Lower lobe of right lung (tissue), 2 donors: ENCODE results near the gene GRAP2. TPM values are rescaled to one million over a fixed set of nuclear protein-coding genes. Genes with fewer than 3 reads are reported as not detected.

ENCODE experiments used
- ATAC-seq, 2 donors: fragments of 200-7000 bp; cut with Tn5 transposase; one replicate each; pipeline ENCODE4 v1.9.1; 2020 to 2022; ENCODE audit warnings: mild to moderate bottlenecking in 2 of 2, moderate library complexity in 2 of 2
- DNase-seq: peaks from one replicate; pipeline ENCODE4 v3.0.0-alpha.2; 2020
- H3K27ac ChIP-seq: fragments of 200-600 bp; one replicate; pipeline ENCODE4 v1.8.0; 2022
- H3K27me3 ChIP-seq: fragments of 200-600 bp; one replicate; pipeline ENCODE4 v1.8.0; 2022; ENCODE audit warnings: low read depth
- H3K36me3 ChIP-seq: fragments of 200-600 bp; one replicate; pipeline ENCODE4 v1.8.0; 2022; ENCODE audit warnings: mild to moderate bottlenecking
- H3K4me1 ChIP-seq: fragments of 200-600 bp; one replicate; pipeline ENCODE4 v1.8.0; 2022
- H3K4me3 ChIP-seq: fragments of 200-600 bp; one replicate; pipeline ENCODE4 v1.8.0; 2022; ENCODE audit warnings: mild to moderate bottlenecking
- H3K9me3 ChIP-seq: fragments of 200-600 bp; one replicate; pipeline ENCODE4 v1.8.0; 2022
- intact Hi-C: fragments of 100-400 bp; cut with DNase I; formaldehyde crosslinking; loops from one replicate; pipeline ENCODE4 v1.11.0; 2022
- total RNA-seq: library from RNA; stranded (reverse); fragmentation: NEBNext Ultra II Directional; extraction: Animal tissue kit (Norgen Biotek cat#: 25700); gene quantifications from one replicate; pipeline ENCODE4 v1.2.1, GENCODE V29; 2021
- TF ChIP-seq, protein P1 (sequence below): fragments of 200-600 bp; IDR thresholded peaks from one replicate; pipeline ENCODE4 v1.8.0; 2022; ENCODE audit warnings: antibody characterized with exemption, mild to moderate bottlenecking
- donor health status: DM: no; HTN: yes; CAD: no; lungs with severe emphysema.

Gene GRAP2
- total RNA-seq, 1 donor from 2014 or later, result 9.5 TPM

GRCh38 chr22:39979048-39979447 lies 78.2 kb downstream of the GRAP2 start:
- DNase-seq (no peak), ATAC-seq (no peak)
- Histone ChIP-seq H3K27ac (no peak overlapping the region), H3K9me3 (no peaks in the 10 kb centered on the region), H3K27me3 (peaks cover 20% of the 10 kb centered on the region), H3K36me3 (no peaks in the 10 kb centered on the region), H3K4me3 (no peak overlapping the region), H3K4me1 (no peaks in the 10 kb centered on the region)
- TF ChIP-seq, protein P1, sequence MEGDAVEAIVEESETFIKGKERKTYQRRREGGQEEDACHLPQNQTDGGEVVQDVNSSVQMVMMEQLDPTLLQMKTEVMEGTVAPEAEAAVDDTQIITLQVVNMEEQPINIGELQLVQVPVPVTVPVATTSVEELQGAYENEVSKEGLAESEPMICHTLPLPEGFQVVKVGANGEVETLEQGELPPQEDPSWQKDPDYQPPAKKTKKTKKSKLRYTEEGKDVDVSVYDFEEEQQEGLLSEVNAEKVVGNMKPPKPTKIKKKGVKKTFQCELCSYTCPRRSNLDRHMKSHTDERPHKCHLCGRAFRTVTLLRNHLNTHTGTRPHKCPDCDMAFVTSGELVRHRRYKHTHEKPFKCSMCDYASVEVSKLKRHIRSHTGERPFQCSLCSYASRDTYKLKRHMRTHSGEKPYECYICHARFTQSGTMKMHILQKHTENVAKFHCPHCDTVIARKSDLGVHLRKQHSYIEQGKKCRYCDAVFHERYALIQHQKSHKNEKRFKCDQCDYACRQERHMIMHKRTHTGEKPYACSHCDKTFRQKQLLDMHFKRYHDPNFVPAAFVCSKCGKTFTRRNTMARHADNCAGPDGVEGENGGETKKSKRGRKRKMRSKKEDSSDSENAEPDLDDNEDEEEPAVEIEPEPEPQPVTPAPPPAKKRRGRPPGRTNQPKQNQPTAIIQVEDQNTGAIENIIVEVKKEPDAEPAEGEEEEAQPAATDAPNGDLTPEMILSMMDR, result no peak
- intact Hi-C loops, result no loop called here

DNA sequence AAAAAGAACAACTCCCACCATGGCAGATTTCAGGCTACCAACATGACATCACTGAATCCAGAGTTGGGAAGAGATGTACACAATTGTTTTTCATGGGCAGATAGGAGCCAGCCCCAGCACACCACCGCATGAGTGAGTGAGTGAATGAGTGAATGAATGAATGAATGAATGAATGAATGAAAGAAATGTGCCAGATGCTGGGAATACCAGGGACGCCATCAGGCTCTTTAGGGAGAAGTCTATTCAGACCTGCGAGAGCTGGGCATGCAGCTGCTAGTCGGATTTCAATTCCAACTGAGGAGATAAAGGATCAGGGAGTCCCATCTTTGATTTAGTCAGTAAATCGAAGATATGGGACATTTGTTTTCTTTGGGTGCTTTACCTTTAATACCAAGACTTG lies 78.6 kb downstream of the GRAP2 start:
- DNase-seq (no peak), ATAC-seq (no peak)
- H3K4me3 ChIP-seq, result no peak overlapping the region
- no peaks in the 10 kb centered on the region for H3K36me3 ChIP-seq
- H3K27ac ChIP-seq, result no peak overlapping the region
- no peaks in the 10 kb centered on the region for H3K9me3 ChIP-seq
- peaks cover 22% of the 10 kb centered on the region for H3K27me3 ChIP-seq
- TF ChIP-seq, protein P1, result no peak
- no peaks in the 10 kb centered on the region for H3K4me1 ChIP-seq
- intact Hi-C loops, result no loop called here

DNA sequence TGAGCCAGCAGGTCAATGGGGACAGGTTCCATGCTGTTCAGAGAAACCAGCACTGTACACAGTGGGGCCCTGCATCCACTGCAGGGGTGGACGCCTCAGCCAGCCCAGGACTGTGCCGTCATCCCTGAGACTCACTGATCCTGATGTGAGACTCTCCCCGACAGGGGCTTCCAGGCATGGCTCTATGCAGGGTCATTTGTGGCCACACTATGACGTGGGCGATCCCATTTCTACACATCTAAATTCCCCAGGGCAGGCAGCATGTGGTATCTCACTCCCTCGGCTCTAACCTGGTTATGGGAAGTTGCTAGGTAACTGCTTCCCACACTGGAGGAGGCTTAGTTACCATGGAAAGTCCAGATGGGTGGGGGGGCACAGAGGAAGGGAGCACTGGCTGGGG lies 79.7 kb downstream of the GRAP2 start:
- H3K4me1 ChIP-seq, result no peaks in the 10 kb centered on the region
- DNase-seq (no peak), ATAC-seq (peak; percentile 25 to 31)
- peaks cover 22% of the 10 kb centered on the region for H3K27me3 ChIP-seq
- no peaks in the 10 kb centered on the region for H3K9me3 ChIP-seq
- TF ChIP-seq, protein P1, result no peak
- no peak overlapping the region for H3K27ac ChIP-seq
- no peak overlapping the region for H3K4me3 ChIP-seq
- intact Hi-C loops, result no loop called here
- no peaks in the 10 kb centered on the region for H3K36me3 ChIP-seq

DNA sequence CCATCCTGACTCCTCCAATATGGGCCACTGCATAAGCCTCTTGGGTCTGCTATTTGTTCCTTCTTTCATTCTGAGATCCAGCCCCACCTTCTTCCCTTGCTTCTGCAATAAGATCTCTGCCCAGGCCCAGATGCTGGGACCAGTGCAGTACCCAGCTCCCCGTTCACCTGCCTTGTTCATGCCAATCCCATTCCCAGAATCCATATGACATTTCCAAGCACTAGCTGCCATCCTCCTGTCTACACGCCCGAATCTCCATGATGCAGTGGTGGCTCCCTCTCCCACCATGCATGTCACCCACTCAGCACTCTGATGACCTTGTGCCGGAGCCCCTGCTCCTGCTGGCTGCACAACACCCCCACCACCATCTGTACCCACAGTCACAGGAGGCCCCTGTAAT lies 82.5 kb downstream of the GRAP2 start:
- Histone ChIP-seq H3K27me3 (peaks cover 16% of the 10 kb centered on the region), H3K27ac (no peak overlapping the region), H3K4me3 (no peak overlapping the region), H3K36me3 (no peaks in the 10 kb centered on the region), H3K4me1 (no peaks in the 10 kb centered on the region), H3K9me3 (no peaks in the 10 kb centered on the region)
- TF ChIP-seq, protein P1, result no peak
- intact Hi-C loops, result no loop called here
- no peak for DNase-seq
- no peak for ATAC-seq

- DNase-seq (no peak), ATAC-seq (no peak)
- Histone ChIP-seq H3K9me3 (no peaks in the 10 kb centered on the region), H3K27ac (no peak overlapping the region), H3K27me3 (peaks cover 9% of the 10 kb centered on the region), H3K4me1 (no peaks in the 10 kb centered on the region), H3K4me3 (no peak overlapping the region), H3K36me3 (no peaks in the 10 kb centered on the region)
- intact Hi-C loops, result no loop called here
- TF ChIP-seq, protein P1, result no peak
Observed at GRCh38 chr22:39984006-39984405, 83.1 kb downstream of the GRAP2 start.

DNA sequence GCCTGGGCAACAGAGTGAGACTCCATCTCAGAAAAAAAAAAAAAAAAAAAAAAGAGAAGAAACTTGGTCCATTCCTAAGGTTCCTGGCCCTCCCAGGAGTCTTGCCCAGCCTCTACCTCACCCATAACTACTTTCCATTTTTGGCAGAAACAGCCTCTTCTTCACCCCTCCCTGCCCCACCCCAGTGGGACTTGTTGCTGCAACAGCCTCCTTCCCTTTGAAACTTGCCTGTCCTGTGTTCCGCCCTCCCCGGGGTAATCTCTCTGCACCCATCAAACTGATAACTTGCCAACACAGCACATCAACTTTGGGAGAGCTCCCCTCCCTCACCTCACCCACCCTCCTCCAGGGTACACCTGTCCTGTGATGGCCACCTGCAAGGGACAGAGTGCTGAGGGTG lies 83.9 kb downstream of the GRAP2 start:
- H3K27me3 ChIP-seq, result peaks cover 7% of the 10 kb centered on the region
- no peaks in the 10 kb centered on the region for H3K9me3 ChIP-seq
- TF ChIP-seq, protein P1, result no peak
- intact Hi-C loops, result no loop called here
- no peak overlapping the region for H3K4me3 ChIP-seq
- no peaks in the 10 kb centered on the region for H3K36me3 ChIP-seq
- ATAC-seq (no peak), DNase-seq (no peak)
- H3K27ac ChIP-seq, result no peak overlapping the region
- H3K4me1 ChIP-seq, result no peaks in the 10 kb centered on the region
